Transverse colon (tissue), 4 donors: Measurements from ENCODE around the gene NFATC4.

ENCODE experiments used
- EP300 ChIP-seq: sonication (generic); formaldehyde crosslinking; IDR thresholded peaks from one replicate; pipeline ENCODE4 v1.6.1; 2017; ENCODE audit warnings: antibody characterized with exemption, low read depth
- POLR2A ChIP-seq: fragments of 450-650 bp; IDR thresholded peaks from one replicate; pipeline ENCODE4 v1.6.1; 2016; ENCODE audit warnings: antibody characterized with exemption, mild to moderate bottlenecking, moderate library complexity
- POLR2AphosphoS5 ChIP-seq, 3 donors: sonication (generic); formaldehyde crosslinking; IDR thresholded peaks; one replicate each; pipeline ENCODE4 v1.6.1; 2016; ENCODE audit warnings: antibody characterized with exemption in 3 of 3
- TF ChIP-seq, protein P1 (sequence below), 5 experiments: fragments of 200-600 bp in 3 of 5; fragments of 450-650 bp in 2 of 5; sonication (generic) in 3 of 5; IDR thresholded peaks; 1 replicate in 2 of 5; 2 replicates in 3 of 5; pipeline ENCODE4 v1.5.1; 2016 to 2017; ENCODE audit warnings: antibody characterized with exemption in 5 of 5, inconsistent platforms in 3 of 5, mild to moderate bottlenecking in 2 of 5, moderate library complexity in 1 of 5

DNA sequence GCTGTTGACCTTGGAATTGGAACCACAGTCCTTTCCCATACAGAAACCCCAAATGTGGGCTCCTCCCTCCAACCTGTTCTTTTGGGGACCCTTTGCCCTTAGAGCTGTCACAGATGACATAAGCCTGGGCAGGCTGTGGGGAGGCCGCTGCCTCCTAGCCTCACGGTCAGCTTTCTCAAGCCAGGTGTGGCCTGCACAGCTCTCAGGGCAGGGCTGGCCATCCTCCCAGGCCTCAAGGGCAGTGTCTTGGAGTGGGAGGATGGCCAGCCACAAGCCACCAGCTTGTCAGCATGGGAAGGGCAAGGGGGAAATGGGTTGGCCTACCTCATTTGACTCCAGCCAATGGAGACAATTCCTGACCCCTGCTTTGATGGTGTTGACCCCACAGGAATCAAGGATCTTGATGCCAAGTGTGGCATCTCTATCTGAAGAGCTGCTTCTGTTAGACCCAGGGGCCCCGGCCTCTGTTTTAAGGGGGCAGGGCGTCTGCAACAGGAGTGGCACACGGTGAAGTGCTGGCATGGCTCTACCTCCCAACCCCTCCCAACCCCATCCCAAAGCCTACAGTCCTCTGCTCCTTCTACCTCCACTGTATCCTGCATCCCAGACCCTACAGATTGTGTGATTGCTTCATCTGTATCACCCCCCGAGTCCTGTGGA lies 50.0 kb downstream of the NFATC4 start:
- TF ChIP-seq, protein P1, sequence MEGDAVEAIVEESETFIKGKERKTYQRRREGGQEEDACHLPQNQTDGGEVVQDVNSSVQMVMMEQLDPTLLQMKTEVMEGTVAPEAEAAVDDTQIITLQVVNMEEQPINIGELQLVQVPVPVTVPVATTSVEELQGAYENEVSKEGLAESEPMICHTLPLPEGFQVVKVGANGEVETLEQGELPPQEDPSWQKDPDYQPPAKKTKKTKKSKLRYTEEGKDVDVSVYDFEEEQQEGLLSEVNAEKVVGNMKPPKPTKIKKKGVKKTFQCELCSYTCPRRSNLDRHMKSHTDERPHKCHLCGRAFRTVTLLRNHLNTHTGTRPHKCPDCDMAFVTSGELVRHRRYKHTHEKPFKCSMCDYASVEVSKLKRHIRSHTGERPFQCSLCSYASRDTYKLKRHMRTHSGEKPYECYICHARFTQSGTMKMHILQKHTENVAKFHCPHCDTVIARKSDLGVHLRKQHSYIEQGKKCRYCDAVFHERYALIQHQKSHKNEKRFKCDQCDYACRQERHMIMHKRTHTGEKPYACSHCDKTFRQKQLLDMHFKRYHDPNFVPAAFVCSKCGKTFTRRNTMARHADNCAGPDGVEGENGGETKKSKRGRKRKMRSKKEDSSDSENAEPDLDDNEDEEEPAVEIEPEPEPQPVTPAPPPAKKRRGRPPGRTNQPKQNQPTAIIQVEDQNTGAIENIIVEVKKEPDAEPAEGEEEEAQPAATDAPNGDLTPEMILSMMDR (IDR thresholded peaks at IDR 0.05) = no peak
- TF ChIP-seq POLR2A (no peak), POLR2AphosphoS5 (IDR thresholded peaks at IDR 0.05) (no peak), EP300 (no peak)
